Inflammatory macrophage treated with lipopolysaccharide for 4 hours (primary cell): Measurements from ENCODE around the gene PLCB4.
A peak's percentile ranks its signal among the peaks of the same experiment; 100 is the strongest.
"Not testable (repeated sequence)": the region's sequence is repeated elsewhere in the genome, so short reads cannot be mapped to it uniquely, and the experiment has no call there.

Experiments used
- DNase-seq: peaks from one replicate; pipeline ENCODE4 v3.0.0-alpha.2; 2020

The PLCB4 gene

GRCh38 chr20:9385345-9386310, 316.7 kb downstream of the PLCB4 start:
- not testable (repeated sequence) for DNase-seq

- no peak for DNase-seq
Measured at GRCh38 chr20:9388160-9388812, 319.4 kb downstream of the PLCB4 start.

GRCh38 chr20:9388813-9389161, 319.9 kb downstream of the PLCB4 start:
- no peak for DNase-seq

GRCh38 chr20:9389346-9389745, 320.5 kb downstream of the PLCB4 start:
- no peak for DNase-seq

GRCh38 chr20:9390441-9390840, 321.6 kb downstream of the PLCB4 start:
- DNase-seq, result no peak

- peak; percentile 92 for DNase-seq
Measured at GRCh38 chr20:9392892-9393857, 324.3 kb downstream of the PLCB4 start.

GRCh38 chr20:9395971-9396370, 327.1 kb downstream of the PLCB4 start:
- peak; percentile 50 for DNase-seq

- peak; percentile 98 for DNase-seq
Measured at GRCh38 chr20:9397928-9398327, 329.0 kb downstream of the PLCB4 start.

- DNase-seq, result no peak
Measured at GRCh38 chr20:9398882-9399281, 330.0 kb downstream of the PLCB4 start.

- DNase-seq, result no peak
Measured at GRCh38 chr20:9399322-9399721, 330.4 kb downstream of the PLCB4 start.

GRCh38 chr20:9400171-9401025, 331.5 kb downstream of the PLCB4 start:
- DNase-seq, result peak; percentile 36

GRCh38 chr20:9401371-9401770, 332.5 kb downstream of the PLCB4 start:
- peak; percentile 99 for DNase-seq

GRCh38 chr20:9402141-9402540, 333.3 kb downstream of the PLCB4 start:
- peak; percentile 63 for DNase-seq

GRCh38 chr20:9402546-9402945, 333.7 kb downstream of the PLCB4 start:
- peak; percentile 86 for DNase-seq

- DNase-seq, result peak; percentile 70
Measured at GRCh38 chr20:9403448-9403847, 334.6 kb downstream of the PLCB4 start.

- peak; percentile 67 for DNase-seq
Measured at GRCh38 chr20:9407805-9408421, 339.0 kb downstream of the PLCB4 start.

GRCh38 chr20:9408422-9409300, 339.8 kb downstream of the PLCB4 start:
- no peak for DNase-seq

- DNase-seq, result no peak
Measured at GRCh38 chr20:9409352-9409751, 340.5 kb downstream of the PLCB4 start.

GRCh38 chr20:9409981-9410380, 341.1 kb downstream of the PLCB4 start:
- no peak for DNase-seq

GRCh38 chr20:9411833-9412232, 342.9 kb downstream of the PLCB4 start:
- no peak for DNase-seq
